DOHH2 (cell line): Measurements from ENCODE around the gene BCL11B.

Source experiments
- H3F3A ChIP-seq: fragments of 200-600 bp; sonication (generic), shearing (Covaris generic); 2 replicates; pipeline ENCODE4 v1.6.0; 2016; ENCODE audit warnings: antibody characterized with exemption, mild to moderate bottlenecking; ENCODE audit not compliant: control insufficient read depth, insufficient read depth
- H3K27ac ChIP-seq: fragments of 200-600 bp; sonication (generic); 2 replicates; pipeline ENCODE4 v1.5.1; 2014; ENCODE audit warnings: low read depth, mild to moderate bottlenecking, low read length, moderate library complexity
- H3K27me3 ChIP-seq: fragments of 200-600 bp; sonication (generic); 2 replicates; pipeline ENCODE4 v1.6.1; 2014; ENCODE audit warnings: mild to moderate bottlenecking, low read length, mixed read lengths; ENCODE audit not compliant: control insufficient read depth
- H3K36me3 ChIP-seq: fragments of 200-600 bp; sonication (generic); 2 replicates; pipeline ENCODE4 v1.6.1; 2014; ENCODE audit warnings: mild to moderate bottlenecking, low read length, moderate library complexity, mixed read lengths; ENCODE audit not compliant: control insufficient read depth
- H3K4me1 ChIP-seq: fragments of 200-600 bp; sonication (generic); 2 replicates; pipeline ENCODE4 v1.6.1; 2014; ENCODE audit warnings: mild to moderate bottlenecking, low read length, mixed read lengths; ENCODE audit not compliant: control insufficient read depth
- H3K4me2 ChIP-seq: fragments of 200-600 bp; sonication (generic); 2 replicates; pipeline ENCODE4 v1.6.0; 2014; ENCODE audit warnings: mild to moderate bottlenecking, low read length, moderate library complexity
- H3K4me3 ChIP-seq: fragments of 200-600 bp; sonication (generic); 2 replicates; pipeline ENCODE4 v1.5.1; 2014; ENCODE audit warnings: mild to moderate bottlenecking, low read length, mixed read lengths
- H3K79me2 ChIP-seq: fragments of 200-600 bp; sonication (generic); 2 replicates; pipeline ENCODE4 v1.6.1; 2014; ENCODE audit warnings: mild to moderate bottlenecking, low read length, mixed read lengths; ENCODE audit not compliant: control insufficient read depth
- H3K9me2 ChIP-seq: fragments of 200-600 bp; sonication (generic); replicated peaks from 2 replicates; pipeline ENCODE4 v1.6.1; 2014; ENCODE audit warnings: mild to moderate bottlenecking, low read length, mixed read lengths; ENCODE audit not compliant: control insufficient read depth
- H3K9me3 ChIP-seq: fragments of 200-600 bp; sonication (generic); 2 replicates; pipeline ENCODE4 v1.6.1; 2014; ENCODE audit warnings: antibody characterized with exemption, low read length, mixed read lengths; ENCODE audit not compliant: control insufficient read depth, insufficient read depth
- H4K20me1 ChIP-seq: fragments of 200-600 bp; sonication (generic); 2 replicates; pipeline ENCODE4 v1.6.0; 2014; ENCODE audit warnings: low read depth, mild to moderate bottlenecking, antibody characterized with exemption, low read length, moderate library complexity; ENCODE audit not compliant: control insufficient read depth, insufficient read depth
- CTCF ChIP-seq: fragments of 200-600 bp; sonication (generic); IDR thresholded peaks from one replicate; pipeline ENCODE4 v1.5.1; 2014; ENCODE audit warnings: antibody characterized with exemption, mild to moderate bottlenecking, low read depth, low read length; ENCODE audit not compliant: poor library complexity, severe bottlenecking
- EZH2phosphoT487 ChIP-seq: fragments of 200-600 bp; sonication (generic); IDR thresholded peaks from 2 replicates; pipeline ENCODE4 v1.6.1; 2017; ENCODE audit warnings: borderline replicate concordance, mild to moderate bottlenecking, antibody characterized with exemption, low read length, moderate library complexity, mixed read lengths

Gene BCL11B

GRCh38 chr14:99263564-99264330 is 8.2 kb downstream of the BCL11B start:
- TF ChIP-seq CTCF, result no peak
- TF ChIP-seq EZH2phosphoT487, result no peak
- H3F3A ChIP-seq, result no peaks in the 10 kb centered on the region
- no peak overlapping the region for H3K27ac ChIP-seq
- H3K4me2 ChIP-seq, result no peak overlapping the region
- no peaks in the 10 kb centered on the region for H3K9me3 ChIP-seq
- no peaks in the 10 kb centered on the region for H4K20me1 ChIP-seq
- H3K4me3 ChIP-seq, result no peak overlapping the region
- H3K9me2 ChIP-seq, result no peaks in the 10 kb centered on the region
- peaks cover 27% of the 10 kb centered on the region for H3K27me3 ChIP-seq
- no peaks in the 10 kb centered on the region for H3K79me2 ChIP-seq
- no peaks in the 10 kb centered on the region for H3K36me3 ChIP-seq
- no peaks in the 10 kb centered on the region for H3K4me1 ChIP-seq

GRCh38 chr14:99262977-99263448 is 9.0 kb downstream of the BCL11B start:
- H3K36me3 ChIP-seq, result no peaks in the 10 kb centered on the region
- peaks cover 27% of the 10 kb centered on the region for H3K27me3 ChIP-seq
- H3K4me1 ChIP-seq, result no peaks in the 10 kb centered on the region
- H3K4me2 ChIP-seq, result no peak overlapping the region
- TF ChIP-seq EZH2phosphoT487, result no peak
- TF ChIP-seq CTCF, result no peak
- no peaks in the 10 kb centered on the region for H3K79me2 ChIP-seq
- H4K20me1 ChIP-seq, result no peaks in the 10 kb centered on the region
- H3K27ac ChIP-seq, result no peak overlapping the region
- no peaks in the 10 kb centered on the region for H3K9me3 ChIP-seq
- H3F3A ChIP-seq, result no peaks in the 10 kb centered on the region
- H3K9me2 ChIP-seq, result no peaks in the 10 kb centered on the region
- H3K4me3 ChIP-seq, result no peak overlapping the region

- H3K4me1 ChIP-seq, result no peaks in the 10 kb centered on the region
- H3K27ac ChIP-seq, result no peak overlapping the region
- no peaks in the 10 kb centered on the region for H3K79me2 ChIP-seq
- H4K20me1 ChIP-seq, result no peaks in the 10 kb centered on the region
- no peak for TF ChIP-seq CTCF
- no peaks in the 10 kb centered on the region for H3K36me3 ChIP-seq
- no peak overlapping the region for H3K4me3 ChIP-seq
- H3F3A ChIP-seq, result no peaks in the 10 kb centered on the region
- peaks cover 24% of the 10 kb centered on the region for H3K27me3 ChIP-seq
- H3K4me2 ChIP-seq, result no peak overlapping the region
- no peaks in the 10 kb centered on the region for H3K9me3 ChIP-seq
- no peaks in the 10 kb centered on the region for H3K9me2 ChIP-seq
Measured at GRCh38 chr14:99261912-99262787, 9.8 kb downstream of the BCL11B start.
